ENCODE measurements around the gene UTP15.

The UTP15 gene

GRCh38 chr5:73564018-73564417 lies 1.5 kb upstream of the UTP15 start:
- peak overlapping the region; percentile 99 for H3K4me3 ChIP-seq (ENCODE audit: control insufficient read depth, low read depth, low read length)
- DNase-seq (ENCODE audit: low read depth) = peak; percentile 25
- TF ChIP-seq CTCF (conservative IDR thresholded peaks at IDR 0.05; ENCODE audit: control insufficient read depth, insufficient read depth, low read depth, low read length) = no peak

- peak overlapping the region; percentile 99 for H3K4me3 ChIP-seq (ENCODE audit: control insufficient read depth, low read depth, low read length)
- TF ChIP-seq CTCF (conservative IDR thresholded peaks at IDR 0.05; ENCODE audit: control insufficient read depth, insufficient read depth, low read depth, low read length) = no peak
- DNase-seq (ENCODE audit: low read depth) = peak; percentile 26
Measured at GRCh38 chr5:73564675-73565074, 868 bp upstream of the UTP15 start.

GRCh38 chr5:73565969-73566547 lies 515 bp downstream of the UTP15 start:
- peak overlapping the region; percentile 99 for H3K4me3 ChIP-seq (ENCODE audit: control insufficient read depth, low read depth, low read length)
- no peak for TF ChIP-seq CTCF (conservative IDR thresholded peaks at IDR 0.05; ENCODE audit: control insufficient read depth, insufficient read depth, low read depth, low read length)

GRCh38 chr5:73582285-73583145 lies 17.0 kb downstream of the UTP15 start:
- H3K4me3 ChIP-seq (ENCODE audit: control insufficient read depth, low read depth, low read length) = no peak overlapping the region
- TF ChIP-seq CTCF (conservative IDR thresholded peaks at IDR 0.05; ENCODE audit: control insufficient read depth, insufficient read depth, low read depth, low read length) = no peak
- DNase-seq (ENCODE audit: low read depth) = no peak

More at GRCh38 chr5:73565969-73566547, 515 bp downstream of the UTP15 start:
- no peak for DNase-seq (ENCODE audit: low read depth)

- no peak overlapping the region for H3K4me3 ChIP-seq (ENCODE audit: control insufficient read depth, low read depth, low read length)
- no peak for DNase-seq (ENCODE audit: low read depth)
- TF ChIP-seq CTCF (conservative IDR thresholded peaks at IDR 0.05; ENCODE audit: control insufficient read depth, insufficient read depth, low read depth, low read length) = no peak
Measured at GRCh38 chr5:73587923-73588322, 22.4 kb downstream of the UTP15 start.

- H3K4me3 ChIP-seq (ENCODE audit: control insufficient read depth, low read depth, low read length) = no peak overlapping the region
- peak; percentile 78 for TF ChIP-seq CTCF (conservative IDR thresholded peaks at IDR 0.05; ENCODE audit: control insufficient read depth, insufficient read depth, low read depth, low read length)
- peak; percentile 95 for DNase-seq (ENCODE audit: low read depth)
Measured at GRCh38 chr5:73591102-73591695, 25.7 kb downstream of the UTP15 start.

Measured in fibroblast of mammary gland (primary cell).